ENCODE data around the gene CPNE4. TPM values are rescaled to one million over a fixed set of nuclear protein-coding genes. Genes with fewer than 3 reads are reported as not detected.

Gene CPNE4
- total RNA-seq (2014; rRNA removed; shearing (Covaris generic)) = not detected in 2 replicates

DNA sequence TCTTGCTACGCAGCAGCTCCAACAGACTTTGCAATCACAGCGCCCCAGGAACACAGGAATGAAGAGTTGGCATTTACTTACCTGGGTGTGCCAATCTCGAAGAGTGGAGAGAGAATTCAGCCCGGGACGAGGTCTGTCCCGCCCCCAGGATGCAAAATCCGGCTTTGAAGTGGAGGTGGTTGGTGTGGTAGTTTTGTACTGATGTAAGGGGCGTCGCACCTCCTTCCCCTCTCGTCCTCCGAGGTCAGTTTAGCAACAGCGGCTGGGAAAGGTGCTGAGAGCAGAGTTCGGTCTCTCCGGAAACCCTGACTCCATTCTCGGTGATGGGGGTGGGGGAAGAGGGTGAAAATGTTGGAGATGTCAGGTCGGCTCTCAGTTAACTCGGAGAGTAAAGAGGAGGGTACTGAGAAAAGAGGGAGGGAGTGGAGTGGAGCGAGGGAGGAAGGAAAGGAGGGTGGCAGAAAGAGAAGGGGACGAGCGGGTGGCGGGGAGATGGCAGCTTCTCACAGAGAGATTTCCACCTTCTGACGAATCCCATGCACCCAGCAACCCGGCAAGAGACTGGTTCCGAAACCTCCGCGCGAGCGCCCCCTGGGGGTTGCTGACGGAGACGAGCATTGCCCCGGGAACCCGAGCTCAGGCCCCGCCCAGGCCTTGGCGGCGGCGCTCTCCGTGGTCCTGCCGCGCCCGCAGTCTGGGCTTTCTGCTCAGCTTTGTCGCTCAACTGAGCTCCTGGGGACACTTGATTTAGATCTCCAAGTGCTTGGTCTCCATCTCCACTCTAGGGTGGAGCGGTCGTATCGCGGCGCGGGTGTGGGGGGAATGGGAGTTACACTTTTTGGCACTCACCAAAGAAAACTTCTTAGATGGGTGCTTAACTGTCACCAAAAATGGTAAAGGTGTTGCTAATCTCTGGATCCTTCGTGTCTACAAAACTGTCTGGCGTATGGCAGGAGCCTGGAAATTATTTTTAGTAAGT is at the start of gene CPNE4:
Gene CPNE4 (minus strand): TSS at position 529 of the 979 bp plus-strand sequence.

DNA sequence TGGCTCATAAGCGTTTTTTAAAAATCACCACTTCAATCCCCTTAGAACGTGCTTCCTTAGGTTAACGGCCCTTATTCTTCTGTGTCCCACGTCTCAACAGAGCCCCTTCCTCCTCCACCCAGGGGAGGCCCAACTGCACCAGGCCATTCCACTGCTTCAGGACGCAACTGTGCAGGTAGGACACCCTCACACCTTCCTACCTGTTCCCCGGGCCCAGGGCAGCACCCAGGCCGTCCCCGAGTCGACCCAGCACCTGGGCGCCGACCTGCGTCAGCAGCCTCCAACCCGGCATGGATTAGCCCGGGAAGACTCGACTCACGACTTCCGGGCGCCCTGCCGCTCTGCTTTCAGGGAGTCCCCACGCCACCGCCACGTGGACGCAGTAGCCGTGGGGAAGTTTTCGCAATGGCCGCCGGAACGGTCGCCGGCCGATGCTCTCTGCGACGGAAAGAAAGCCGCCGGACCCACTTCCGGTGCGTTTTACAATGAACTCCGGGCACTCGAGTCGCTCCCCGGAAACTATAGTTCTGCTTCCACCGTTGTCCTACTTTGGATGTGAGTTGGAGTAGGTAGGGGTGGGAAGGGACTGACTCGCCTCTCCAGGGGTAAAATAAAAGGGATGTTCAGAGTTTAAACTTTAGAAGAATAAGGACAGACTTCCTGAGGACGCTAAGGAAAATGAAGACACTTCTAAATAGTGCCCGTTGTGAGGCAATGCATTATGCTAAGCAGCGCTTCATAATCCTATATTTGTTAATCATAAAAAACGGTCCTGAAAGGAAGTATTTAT is 532.1 kb downstream of the CPNE4 start, which contains the start of gene MRPL3:
Gene MRPL3 (minus strand): TSS at position 442 of the 790 bp plus-strand sequence. CDS start 150 bp downstream, at position 292.

Small RNA genes within 50 kb of the gene (small RNA-seq; reads per million reads assigned to genes)
- gene AC107027.2 = not detected
- not detected for gene MIR5704
